ENCODE data around the gene NRXN3.

- TF ChIP-seq CTCF (IDR thresholded peaks at IDR 0.05) (no peak), EZH2 (IDR thresholded peaks at IDR 0.05) (no peak), EZH2phosphoT487 (IDR thresholded peaks at IDR 0.05) (no peak)
Measured at GRCh38 chr14:78838959-78839358, 668.8 kb downstream of the NRXN3 start.
